HEK293T (cell line): ENCODE measurements around the gene CLIC5.

ENCODE experiments used
- CTCF ChIA-PET: fragments of 350-600 bp; formaldehyde crosslinking; extraction: SDS; loops from one replicate; lab custom pipeline; 2021; ENCODE audit warnings: antibody characterized with exemption, inconsistent platforms; lab: Yijun Ruan, JAX
- POLR2A ChIA-PET: fragments of 350-600 bp; formaldehyde crosslinking; extraction: SDS; loops from one replicate; lab custom pipeline; 2020; ENCODE audit warnings: antibody characterized with exemption, inconsistent platforms; lab: Yijun Ruan, JAX
- DNase-seq: peaks from one replicate; pipeline ENCODE4 v3.0.0; 2012; ENCODE audit warnings: mixed read lengths; ENCODE audit errors: extremely low spot score
- ARNT ChIP-seq: fragments of 450-650 bp; IDR thresholded peaks from 2 replicates; pipeline ENCODE4 v1.6.1; 2017; ENCODE audit warnings: mild to moderate bottlenecking
- CTBP1 ChIP-seq: fragments of 450-650 bp; IDR thresholded peaks from 2 replicates; pipeline ENCODE4 v1.6.1; 2016; ENCODE audit warnings: borderline replicate concordance
- ELF4 ChIP-seq: fragments of 450-650 bp; IDR thresholded peaks from 2 replicates; pipeline ENCODE4 v1.6.1; 2017; ENCODE audit warnings: antibody characterized with exemption
- FOXM1 ChIP-seq: fragments of 450-650 bp; IDR thresholded peaks from 2 replicates; pipeline ENCODE4 v1.6.1; 2017; ENCODE audit warnings: mild to moderate bottlenecking, borderline replicate concordance
- HDGF ChIP-seq: fragments of 450-650 bp; IDR thresholded peaks from 2 replicates; pipeline ENCODE4 v1.6.1; 2017; ENCODE audit warnings: antibody characterized with exemption, borderline replicate concordance
- L3MBTL2 ChIP-seq: fragments of 450-650 bp; conservative IDR thresholded peaks from 2 replicates; pipeline ENCODE4 v1.6.1; 2016; ENCODE audit warnings: mild to moderate bottlenecking
- LEF1 ChIP-seq: fragments of 450-650 bp; IDR thresholded peaks from 2 replicates; pipeline ENCODE4 v1.6.1; 2017; ENCODE audit warnings: mild to moderate bottlenecking, borderline replicate concordance
- NFRKB ChIP-seq: fragments of 450-650 bp; IDR thresholded peaks from 2 replicates; pipeline ENCODE4 v1.6.1; 2016; ENCODE audit warnings: mild to moderate bottlenecking, moderate library complexity
- PKNOX1 ChIP-seq: fragments of 450-650 bp; IDR thresholded peaks from 2 replicates; pipeline ENCODE4 v1.6.1; 2016
- SP1 ChIP-seq: fragments of 450-650 bp; IDR thresholded peaks from 2 replicates; pipeline ENCODE4 v1.6.1; 2017
- SUZ12 ChIP-seq: fragments of 450-650 bp; IDR thresholded peaks from 2 replicates; pipeline ENCODE4 v1.6.1; 2016; ENCODE audit warnings: mild to moderate bottlenecking
- ZNF384 ChIP-seq: fragments of 450-650 bp; IDR thresholded peaks from 2 replicates; pipeline ENCODE4 v1.6.1; 2016

The CLIC5 gene

DNA sequence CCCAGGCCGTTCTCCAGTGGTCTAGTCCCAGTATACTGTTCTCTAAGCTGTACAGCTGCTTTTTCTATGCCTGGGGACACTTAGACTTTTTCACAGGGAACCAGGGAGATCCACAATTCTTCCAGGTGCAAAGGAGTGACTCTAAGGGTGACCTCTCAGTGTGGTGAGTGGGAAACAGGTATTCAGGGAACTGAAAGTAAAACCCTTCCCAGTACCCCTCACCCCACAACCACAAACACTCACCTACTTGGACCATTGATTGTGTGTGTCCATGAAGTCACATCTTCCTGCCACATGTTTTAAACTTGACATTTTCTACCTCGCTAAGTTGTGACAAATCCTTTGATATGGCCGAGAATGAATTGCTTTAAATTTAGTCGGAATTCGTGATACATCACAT lies 183.6 kb downstream of the CLIC5 start:
- DNase-seq, result no peak
- ChIA-PET POLR2A (no interaction called here), CTCF (no interaction called here)
- TF ChIP-seq SP1, result no peak
- no peak for TF ChIP-seq LEF1
- TF ChIP-seq PKNOX1, result no peak
- TF ChIP-seq ARNT, result no peak
- no peak for TF ChIP-seq CTBP1
- no peak for TF ChIP-seq HDGF
- no peak for TF ChIP-seq ELF4
- no peak for TF ChIP-seq SUZ12
- no peak for TF ChIP-seq ZNF384
- no peak for TF ChIP-seq L3MBTL2
- TF ChIP-seq NFRKB, result no peak
- no peak for TF ChIP-seq FOXM1
